Stimulated activated CD4-positive, alpha-beta T cell treated with anti-CD3 and anti-CD28 coated beads, Interleukin-2, amount 100 ng/mL, for 4 hours (primary cell): ENCODE measurements around the gene ADAT1.

Source experiments
- DNase-seq: peaks from one replicate; pipeline ENCODE4 v3.0.0-alpha.2; 2020; ENCODE audit warnings: low read depth

ADAT1 gene

GRCh38 chr16:75622761-75623605, at the start of gene ADAT1:
Gene ADAT1 (minus strand): TSS chr16:75623281. CDS start chr16:75620799, 2,482 bp downstream.
- DNase-seq = peak; percentile 96

- no peak for DNase-seq
Measured at GRCh38 chr16:75667503-75667902, 44.4 kb upstream of the ADAT1 start.

GRCh38 chr16:75660726-75661302, 37.7 kb upstream of the ADAT1 start:
- no peak for DNase-seq

- DNase-seq = no peak
Measured at GRCh38 chr16:75660321-75660720, 37.2 kb upstream of the ADAT1 start.

- no peak for DNase-seq
Measured at GRCh38 chr16:75658175-75658574, 35.1 kb upstream of the ADAT1 start.

GRCh38 chr16:75653922-75654321, 30.8 kb upstream of the ADAT1 start:
- DNase-seq = no peak

DNA sequence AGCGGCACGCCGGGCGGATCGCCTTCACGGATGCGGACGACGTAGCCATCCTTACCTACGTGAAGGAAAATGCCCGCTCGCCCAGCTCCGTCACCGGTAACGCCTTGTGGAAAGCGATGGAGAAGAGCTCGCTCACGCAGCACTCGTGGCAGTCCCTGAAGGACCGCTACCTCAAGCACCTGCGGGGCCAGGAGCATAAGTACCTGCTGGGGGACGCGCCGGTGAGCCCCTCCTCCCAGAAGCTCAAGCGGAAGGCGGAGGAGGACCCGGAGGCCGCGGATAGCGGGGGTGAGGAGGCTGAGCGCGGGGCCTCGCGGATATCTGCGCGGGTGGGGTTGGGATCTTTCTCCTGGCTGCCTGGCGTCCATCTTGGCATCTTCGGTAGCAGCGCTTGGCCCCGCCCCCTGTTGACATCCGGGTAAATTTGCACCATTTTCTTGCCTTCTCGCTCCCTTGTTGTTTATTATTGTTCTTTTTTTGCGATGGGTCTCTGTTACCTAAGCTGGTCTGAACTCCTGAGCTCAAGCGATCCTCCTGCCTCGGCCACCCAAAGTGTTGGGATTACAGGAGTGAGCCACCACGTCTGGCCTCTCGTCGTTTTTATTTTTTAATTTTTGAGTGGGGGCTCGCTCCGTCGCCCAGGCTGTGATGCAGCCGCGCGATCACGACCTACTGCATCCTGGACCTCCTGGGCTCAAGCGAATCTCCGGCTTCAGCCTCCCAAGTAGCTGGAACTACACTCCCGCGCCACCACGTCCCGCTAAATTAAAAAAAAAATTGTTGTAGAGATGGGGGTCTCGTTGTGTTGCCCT, 25.4 kb upstream of the ADAT1 start:
- DNase-seq = peak; percentile 76

- peak; percentile 93 for DNase-seq
Measured at GRCh38 chr16:75647492-75648264, 24.6 kb upstream of the ADAT1 start, which contains the start of the genes KARS1 and TERF2IP. Gene KARS1 (minus strand): TSS chr16:75647665. CDS start chr16:75647639, 26 bp downstream. Gene TERF2IP (plus strand): TSS chr16:75647773. CDS start chr16:75647883, 110 bp downstream.

- DNase-seq = no peak
Measured at GRCh38 chr16:75647112-75647491, 24.0 kb upstream of the ADAT1 start.

GRCh38 chr16:75644240-75645012, 21.3 kb upstream of the ADAT1 start:
- DNase-seq = no peak

DNA sequence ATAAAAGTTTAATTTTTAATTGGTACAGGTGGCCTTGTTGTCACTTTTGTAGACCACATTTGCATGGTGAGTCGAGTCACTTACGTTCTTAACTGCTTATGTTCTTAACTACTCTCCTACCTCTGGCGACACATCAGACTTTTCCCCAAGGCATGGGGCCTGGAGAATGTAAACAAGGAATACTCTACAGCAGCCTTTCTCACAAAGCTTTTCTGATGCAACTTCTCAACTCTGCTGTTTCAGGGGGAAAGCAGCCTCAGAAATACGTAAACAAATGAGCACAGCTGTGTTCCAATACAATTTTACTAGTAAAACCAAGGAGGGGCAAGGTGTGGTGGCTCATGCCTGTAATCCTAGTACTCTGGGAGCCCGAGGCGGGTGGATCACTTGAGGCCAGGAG, 17.5 kb upstream of the ADAT1 start:
- DNase-seq = no peak

- DNase-seq = no peak
Measured at GRCh38 chr16:75635036-75635435, 12.0 kb upstream of the ADAT1 start.

DNA sequence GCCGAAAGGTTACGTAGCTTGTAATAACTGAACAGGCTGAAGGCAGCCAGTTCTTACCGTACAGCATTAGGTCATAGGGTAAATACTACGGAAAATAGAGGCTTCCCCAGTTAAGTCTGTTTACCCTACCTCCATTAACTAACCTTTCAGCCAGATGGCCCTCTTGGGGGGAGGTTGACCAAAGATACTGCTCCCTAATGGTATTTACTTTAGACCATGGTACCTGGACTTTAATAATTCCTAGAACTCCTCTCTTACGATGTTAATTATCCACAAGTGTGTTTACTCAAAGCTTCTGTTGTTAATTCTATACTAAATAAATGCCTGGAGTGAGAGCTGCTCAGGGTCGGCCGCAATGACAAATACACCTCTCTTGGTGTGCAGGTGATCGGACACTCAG, 9.8 kb upstream of the ADAT1 start:
- DNase-seq = no peak

DNA sequence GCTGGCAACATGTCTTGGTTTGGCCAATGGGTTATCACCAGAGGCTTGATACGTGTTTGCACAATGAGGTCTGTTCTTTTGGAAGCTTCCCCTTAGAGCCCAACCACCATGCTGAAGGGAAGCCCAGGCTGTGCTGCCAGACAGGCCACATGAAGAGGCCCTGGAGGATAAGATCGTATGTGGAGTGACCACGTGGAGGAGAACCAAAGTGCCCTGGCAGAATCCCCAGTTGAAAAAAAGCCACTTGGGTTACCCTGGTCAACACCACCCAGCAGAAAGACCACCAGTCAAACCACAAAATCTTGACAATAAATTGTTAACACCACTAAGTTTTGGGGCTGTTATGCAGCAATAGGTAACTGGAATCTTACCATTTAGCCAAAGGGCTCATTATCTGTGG, 7.0 kb upstream of the ADAT1 start:
- DNase-seq = no peak

- DNase-seq = no peak
Measured at GRCh38 chr16:75629132-75629531, 6.1 kb upstream of the ADAT1 start.

DNA sequence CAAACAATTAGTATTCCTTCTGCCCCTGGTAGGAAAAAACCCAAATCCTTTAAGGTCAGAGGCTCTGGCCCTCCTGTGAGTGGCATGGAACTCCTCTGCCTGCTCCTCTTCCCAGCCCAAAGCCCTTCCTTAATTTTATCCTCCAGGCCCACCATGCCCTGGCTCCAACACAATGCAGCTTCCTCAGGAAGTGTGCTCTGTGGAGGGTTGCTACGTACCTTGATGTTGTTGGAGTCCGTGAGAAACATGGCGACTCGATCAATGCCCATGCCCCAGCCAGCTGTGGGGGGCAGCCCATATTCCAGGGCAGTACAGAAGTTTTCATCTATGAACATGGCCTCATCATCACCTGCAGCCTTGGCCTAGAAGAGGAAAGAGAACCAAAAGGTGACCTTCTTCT, 5.3 kb upstream of the ADAT1 start:
- no peak for DNase-seq

- DNase-seq = no peak
Measured at GRCh38 chr16:75627851-75628250, 4.8 kb upstream of the ADAT1 start.

DNA sequence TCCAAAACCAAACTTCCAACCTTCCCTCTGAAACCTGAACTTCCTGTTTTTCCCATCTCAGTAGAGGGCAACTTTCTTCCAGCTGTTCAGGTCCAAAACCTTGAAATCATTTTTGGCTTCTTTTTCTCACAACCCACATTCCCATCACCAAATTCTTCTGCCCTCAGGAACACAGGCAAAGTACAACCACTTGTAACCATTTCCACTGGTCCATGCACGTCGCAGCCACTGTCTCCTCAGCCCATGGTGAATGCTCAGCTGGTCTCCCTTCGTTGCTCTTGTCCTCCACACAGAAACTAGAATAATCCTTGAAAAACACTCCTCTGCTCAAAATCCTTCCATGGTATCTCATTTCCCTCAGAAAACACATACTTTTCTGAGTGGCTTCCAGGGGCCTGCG, 3.7 kb upstream of the ADAT1 start:
- DNase-seq = no peak

DNA sequence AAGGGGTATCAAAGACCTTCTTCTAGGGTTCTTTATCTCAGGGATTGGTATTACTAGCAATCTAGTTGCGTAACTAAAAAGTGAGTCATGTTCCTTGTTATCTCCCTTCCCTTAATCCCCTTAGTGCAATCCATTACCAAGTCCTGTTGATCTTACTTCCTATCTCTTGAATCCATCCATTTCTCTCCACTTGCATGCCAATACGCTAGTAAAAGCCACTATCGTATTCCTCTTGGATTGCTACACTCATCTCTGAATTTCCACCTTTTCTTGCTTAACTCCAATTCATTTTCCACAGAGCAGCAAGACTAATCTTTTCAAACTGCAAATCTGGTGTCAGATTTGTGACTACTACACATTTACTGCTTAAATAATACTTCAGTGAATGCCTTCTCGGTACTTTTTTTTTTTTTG, 1.8 kb upstream of the ADAT1 start:
- DNase-seq = no peak

GRCh38 chr16:75621170-75621477, 2.0 kb downstream of the ADAT1 start:
- no peak for DNase-seq
